GM23338 (cell line): Measurements from ENCODE around the gene OTUD5.

Experiments used
- CREB1 ChIP-seq: fragments of 250-450 bp; sonication (Bioruptor Pico); IDR thresholded peaks from 2 replicates; pipeline ENCODE4 v1.5.0; 2020; ENCODE audit warnings: low read depth, mild to moderate bottlenecking, moderate library complexity
- CTCF ChIP-seq, 2 experiments: fragments of 200-600 bp in 1 of 2; sonication (generic) in 1 of 2; conservative IDR thresholded peaks; 2 replicates each; pipeline versions ENCODE4 v1.5.1 to v1.6.1; 2016 to 2017; ENCODE audit warnings: antibody characterized with exemption in 2 of 2, low read depth in 2 of 2, mild to moderate bottlenecking in 2 of 2, moderate library complexity in 1 of 2
- EZH2 ChIP-seq: fragments of 200-600 bp; sonication (generic); IDR thresholded peaks from one replicate; pipeline ENCODE4 v1.8.0; 2017; ENCODE audit warnings: antibody characterized with exemption, mild to moderate bottlenecking, low read depth; ENCODE audit not compliant: unreplicated experiment
- JUNB ChIP-seq: IDR thresholded peaks from one replicate; pipeline ENCODE4 v1.6.1; 2016; ENCODE audit warnings: antibody characterized with exemption; ENCODE audit not compliant: unreplicated experiment
- POLR2AphosphoS5 ChIP-seq: IDR thresholded peaks from 2 replicates; pipeline ENCODE4 v1.6.1; 2016; ENCODE audit warnings: antibody characterized with exemption, low read depth
- REST ChIP-seq: IDR thresholded peaks from one replicate; pipeline ENCODE4 v1.6.1; 2018; ENCODE audit warnings: antibody characterized with exemption; ENCODE audit not compliant: unreplicated experiment

- TF ChIP-seq CTCF (conservative IDR thresholded peaks at IDR 0.05; ENCODE audit: low read depth in 2 of 2) (no peak), EZH2 (no peak), POLR2AphosphoS5 (no peak), CREB1 (CRISPR knock-in tag) (no peak), REST (no peak), JUNB (no peak)
Measured at GRCh38 chrX:48904626-48905025, 52.8 kb downstream of the OTUD5 start.
